GM23248 (cell line): Measurements from ENCODE around the gene ALS2. TPM values are rescaled to one million over a fixed set of nuclear protein-coding genes. Genes with fewer than 3 reads are reported as not detected.
A peak's percentile ranks its signal among the peaks of the same experiment; 100 is the strongest.

Experiments used
- DNase-seq: peaks from one replicate; pipeline ENCODE4 v3.0.0-alpha.2; 2015
- H2AFZ ChIP-seq: fragments of 200-600 bp; sonication (generic); 2 replicates; pipeline ENCODE4 v1.6.1; 2016; ENCODE audit warnings: antibody characterized with exemption
- H3F3A ChIP-seq: fragments of 200-600 bp; sonication (generic); 2 replicates; pipeline ENCODE4 v1.6.1; 2016; ENCODE audit warnings: mild to moderate bottlenecking, antibody characterized with exemption, mixed run types; ENCODE audit not compliant: insufficient read depth
- H3K27ac ChIP-seq: fragments of 200-600 bp; sonication (generic); 2 replicates; pipeline ENCODE4 v1.5.1; 2016; ENCODE audit warnings: mild to moderate bottlenecking
- H3K27me3 ChIP-seq: fragments of 200-600 bp; sonication (generic); replicated peaks from 2 replicates; pipeline ENCODE4 v1.6.1; 2016; ENCODE audit warnings: mild to moderate bottlenecking; ENCODE audit not compliant: insufficient read depth
- H3K36me3 ChIP-seq: fragments of 200-600 bp; sonication (generic); 2 replicates; pipeline ENCODE4 v1.6.1; 2016; ENCODE audit warnings: low read depth, mild to moderate bottlenecking
- H3K4me1 ChIP-seq: fragments of 200-600 bp; sonication (generic); 2 replicates; pipeline ENCODE4 v1.6.1; 2016; ENCODE audit warnings: mild to moderate bottlenecking; ENCODE audit not compliant: insufficient read depth
- H3K4me2 ChIP-seq: fragments of 200-600 bp; sonication (generic); one replicate; pipeline ENCODE4 v1.6.1; 2016; ENCODE audit warnings: mild to moderate bottlenecking; ENCODE audit not compliant: unreplicated experiment
- H3K4me3 ChIP-seq: fragments of 200-600 bp; sonication (generic); 2 replicates; pipeline ENCODE4 v1.5.1; 2016; ENCODE audit warnings: mild to moderate bottlenecking
- H3K79me2 ChIP-seq: fragments of 200-600 bp; sonication (generic); 2 replicates; pipeline ENCODE4 v1.6.1; 2016; ENCODE audit warnings: mild to moderate bottlenecking; ENCODE audit not compliant: insufficient read depth
- H3K9ac ChIP-seq: fragments of 200-600 bp; sonication (generic); 2 replicates; pipeline ENCODE4 v1.6.1; 2016; ENCODE audit warnings: mild to moderate bottlenecking
- H3K9me2 ChIP-seq: fragments of 200-600 bp; sonication (generic); 2 replicates; pipeline ENCODE4 v1.6.1; 2016; ENCODE audit warnings: mixed run types, mild to moderate bottlenecking, moderate library complexity; ENCODE audit not compliant: insufficient read depth
- H3K9me3 ChIP-seq: fragments of 200-600 bp; sonication (generic); one replicate; pipeline ENCODE4 v1.6.1; 2017; ENCODE audit warnings: low read depth
- H4K20me1 ChIP-seq: fragments of 200-600 bp; sonication (generic); 2 replicates; pipeline ENCODE4 v1.6.0; 2016; ENCODE audit not compliant: insufficient read depth
- EZH2 ChIP-seq: fragments of 200-600 bp; sonication (generic); IDR thresholded peaks from 2 replicates; pipeline ENCODE4 v1.6.1; 2018; ENCODE audit warnings: antibody characterized with exemption, mild to moderate bottlenecking; ENCODE audit not compliant: insufficient read depth, poor library complexity, severe bottlenecking
- EZH2phosphoT487 ChIP-seq: fragments of 200-600 bp; sonication (generic); IDR thresholded peaks from 2 replicates; pipeline ENCODE4 v1.6.1; 2018; ENCODE audit warnings: antibody characterized with exemption, moderate library complexity, mild to moderate bottlenecking, low read depth; ENCODE audit not compliant: insufficient read depth
- WGBS, 2 experiments: methylation state at CpG; one replicate each; pipeline ENCODE4 v1.1.6; 2015 to 2017; ENCODE audit warnings: low lambda C conversion rate in 2 of 2, low coverage in 1 of 2; ENCODE audit errors: missing lambda C conversion rate in 2 of 2; 5-methylcytosine and 5-hydroxymethylcytosine counted together
- in situ Hi-C: fragments of 300-500 bp; cut with MboI; formaldehyde crosslinking; loops from 2 replicates; pipeline ENCODE4 v1.15.0; 2020
- polyA plus RNA-seq: library from polyadenylated mRNA; unstranded; fragments of >200 nt; fragmentation: Nextera tagmentation; extraction: Ambion mirVana; gene quantifications from 2 replicates; pipeline ENCODE4 v1.2.1, GENCODE V29; 2016
- small RNA-seq: library from RNA; depleted of rRNA; stranded (forward); fragments of <200 nt; gene quantifications from one replicate; pipeline ENCODE3, GENCODE V24; 2014; ENCODE audit warnings: low read depth, low replicate concordance
- total RNA-seq: library from RNA; depleted of rRNA; stranded (reverse); fragments of >200 nt; shearing (Covaris generic); gene quantifications from 2 replicates; pipeline ENCODE4 v1.2.3, GENCODE V29; 2014; rRNA removed

The ALS2 gene
- total and polyA plus RNA-seq, 2 experiments from 2014 or later: 9.5 to 17.3 TPM

DNA sequence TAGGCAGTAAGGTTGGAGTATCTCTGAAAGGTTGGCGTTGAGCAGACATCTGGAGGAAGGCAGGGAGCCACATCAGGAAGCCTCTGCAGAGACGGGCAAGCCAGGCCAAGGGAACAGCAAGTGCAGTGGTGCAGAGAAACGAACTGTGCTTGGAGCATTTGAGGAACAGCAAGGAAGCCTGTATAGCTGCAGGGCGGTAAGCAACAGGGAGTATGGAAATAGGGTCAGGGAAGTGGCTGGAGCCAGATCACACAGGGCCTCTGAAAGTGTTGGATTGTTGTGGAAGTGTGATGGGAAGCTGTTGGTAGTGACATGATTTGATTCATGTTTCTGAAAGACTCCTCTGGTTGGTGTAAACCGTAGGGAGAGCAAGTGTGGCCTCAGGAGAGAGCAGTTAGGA lies 124.0 kb downstream of the ALS2 start:
- Histone ChIP-seq H3K79me2 (no peaks in the 10 kb centered on the region), H3F3A (peaks cover 41% of the 10 kb centered on the region), H3K4me2 (no peak overlapping the region), H3K4me3 (no peak overlapping the region), H3K27ac (no peak overlapping the region), H3K4me1 (peaks cover 44% of the 10 kb centered on the region), H3K36me3 (no peaks in the 10 kb centered on the region), H3K9me3 (no peaks in the 10 kb centered on the region), H3K27me3 (no peaks in the 10 kb centered on the region), H2AFZ (no peak overlapping the region), H3K9me2 (no peaks in the 10 kb centered on the region), H4K20me1 (no peaks in the 10 kb centered on the region), H3K9ac (no peak overlapping the region)
- WGBS, 2 experiments: 93 to 95% methylated on average over 5 of the region's 5 CpGs
- TF ChIP-seq EZH2phosphoT487: no peak
- TF ChIP-seq EZH2: no peak
- in situ Hi-C loops: no loop called here
- no peak for DNase-seq

DNA sequence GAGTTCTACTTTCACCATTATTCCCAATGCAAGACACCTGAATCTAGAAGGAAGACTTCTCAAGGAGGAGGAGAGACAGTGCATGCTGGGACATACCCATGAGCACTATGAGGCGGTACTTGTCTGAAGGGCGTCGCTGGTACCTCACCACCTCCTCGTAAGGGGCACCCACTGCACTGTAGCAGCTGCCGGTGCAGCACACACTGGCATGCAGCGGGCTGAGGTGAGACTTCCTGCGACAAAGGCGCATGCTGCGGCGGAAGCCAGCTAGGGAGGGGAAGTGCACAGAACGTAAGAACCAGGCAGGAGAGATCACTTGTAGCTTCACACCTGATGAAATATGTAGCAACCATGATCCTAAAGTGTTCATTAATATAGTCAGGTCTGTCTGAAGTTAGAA lies 124.6 kb downstream of the ALS2 start:
- no peaks in the 10 kb centered on the region for H3K79me2 ChIP-seq
- DNase-seq: no peak
- no peaks in the 10 kb centered on the region for H3K27me3 ChIP-seq
- 93% methylated on average over 11 of the region's 11 CpGs for WGBS, 2 experiments
- peaks cover 44% of the 10 kb centered on the region for H3K4me1 ChIP-seq
- no peaks in the 10 kb centered on the region for H3K36me3 ChIP-seq
- in situ Hi-C loops: no loop called here
- H3F3A ChIP-seq: peaks cover 41% of the 10 kb centered on the region
- no peaks in the 10 kb centered on the region for H3K9me2 ChIP-seq
- H3K4me3 ChIP-seq: no peak overlapping the region
- H3K4me2 ChIP-seq: no peak overlapping the region
- no peak overlapping the region for H2AFZ ChIP-seq
- H3K9me3 ChIP-seq: no peaks in the 10 kb centered on the region
- TF ChIP-seq EZH2 (no peak), EZH2phosphoT487 (no peak)
- H4K20me1 ChIP-seq: no peaks in the 10 kb centered on the region
- H3K9ac ChIP-seq: no peak overlapping the region
- H3K27ac ChIP-seq: peak overlapping the region; percentile 99; the same call in 1 of the 2 replicates

GRCh38 chr2:201654616-201655384 lies 125.9 kb downstream of the ALS2 start:
- Histone ChIP-seq H2AFZ (0 out of 2 replicates have a peak overlapping the region, but pooled peaks have one; percentile 2), H3K9ac (peak overlapping the region; percentile 64), H3K4me1 (peaks cover 44% of the 10 kb centered on the region), H3K27ac (peak overlapping the region; percentile 99), H3K9me2 (no peaks in the 10 kb centered on the region), H3K4me3 (peak overlapping the region; percentile 20), H3K36me3 (no peaks in the 10 kb centered on the region), H3K4me2 (peak overlapping the region; percentile 44), H3F3A (peaks cover 41% of the 10 kb centered on the region), H3K79me2 (no peaks in the 10 kb centered on the region), H3K9me3 (no peaks in the 10 kb centered on the region), H3K27me3 (no peaks in the 10 kb centered on the region), H4K20me1 (no peaks in the 10 kb centered on the region)
- in situ Hi-C loops: no loop called here
- TF ChIP-seq EZH2 (no peak), EZH2phosphoT487 (no peak)
- DNase-seq: peak; percentile 86
- 13 to 14% methylated on average over 5 of the region's 5 CpGs for WGBS, 2 experiments

GRCh38 chr2:201653221-201653620 lies 127.5 kb downstream of the ALS2 start:
- Histone ChIP-seq H3K9me2 (no peaks in the 10 kb centered on the region), H4K20me1 (no peaks in the 10 kb centered on the region), H3K4me2 (peak overlapping the region; percentile 66), H3F3A (peaks cover 41% of the 10 kb centered on the region), H3K9me3 (no peaks in the 10 kb centered on the region), H3K9ac (peak overlapping the region; percentile 77), H3K79me2 (no peaks in the 10 kb centered on the region), H3K27ac (peak overlapping the region; percentile 99), H3K27me3 (no peaks in the 10 kb centered on the region), H3K4me1 (peaks cover 44% of the 10 kb centered on the region), H3K36me3 (no peaks in the 10 kb centered on the region), H3K4me3 (0 out of 2 replicates have a peak overlapping the region, but pooled peaks have one; percentile 29), H2AFZ (no peak overlapping the region)
- TF ChIP-seq EZH2phosphoT487: no peak
- TF ChIP-seq EZH2: no peak
- WGBS, 2 experiments: 84 to 86% methylated on average over 5 to 6 of the region's 6 CpGs
- DNase-seq: no peak
- in situ Hi-C loops: no loop called here

Small RNA genes lying within 50 kb of the gene (small RNA-seq; reads per million reads assigned to genes)
- gene RF00019 (not detected), gene UBE2V1P11 (not detected)

Other genes with a start within 250 kb of the ALS2 start
- gene TMEM237, start 137.4 kb downstream of the ALS2 start, total RNA-seq: 57.5 and 77.5 TPM in 2 replicates
- gene TMEM237, start 137.4 kb downstream of the ALS2 start, polyA plus RNA-seq: 92.7 and 95.5 TPM in 2 replicates
- gene MPP4, start 82.3 kb downstream of the ALS2 start, total RNA-seq: 3.8 and 5.3 TPM in 2 replicates
- 3.5 and 3.6 TPM in 2 replicates for gene MPP4, start 82.3 kb downstream of the ALS2 start, polyA plus RNA-seq
- 1.3 and 3.2 TPM in 2 replicates for gene CDK15, start 25.6 kb upstream of the ALS2 start, total RNA-seq
- gene CDK15, start 25.6 kb upstream of the ALS2 start, polyA plus RNA-seq: 0.88 and 1.7 TPM in 2 replicates